SK-N-MC (cell line): ENCODE data around the gene ZC3H15.

Experiments
- DNase-seq: peaks from one replicate; pipeline ENCODE4 v3.0.0-alpha.2; 2011; ENCODE audit warnings: low read depth, low spot score
- H3K27ac ChIP-seq: fragments of 200-600 bp; sonication (generic); 2 replicates; pipeline ENCODE4 v1.5.1; 2016; ENCODE audit warnings: mixed run types
- H3K36me3 ChIP-seq: fragments of 200-600 bp; sonication (generic); 2 replicates; pipeline ENCODE4 v1.6.1; 2017; ENCODE audit warnings: antibody characterized with exemption, low read length, mixed read lengths; ENCODE audit not compliant: insufficient read depth
- H3K4me3 ChIP-seq: fragments of 200-600 bp; sonication (generic); 2 replicates; pipeline ENCODE4 v1.5.1; 2016
- H3K9ac ChIP-seq: fragments of 200-600 bp; sonication (generic); 2 replicates; pipeline ENCODE4 v1.8.0; 2017; ENCODE audit warnings: mixed run types, mixed read lengths; ENCODE audit not compliant: insufficient read length
- H3K9me3 ChIP-seq: fragments of 200-600 bp; sonication (generic); 2 replicates; pipeline ENCODE4 v1.6.1; 2017; ENCODE audit warnings: low read depth, mild to moderate bottlenecking, antibody characterized with exemption, low read length, moderate library complexity, mixed read lengths
- EZH2 ChIP-seq: fragments of 200-600 bp; sonication (generic); IDR thresholded peaks from one replicate; pipeline ENCODE4 v1.6.1; 2017; ENCODE audit warnings: antibody characterized with exemption
- FOXP2 ChIP-seq: optimal IDR thresholded peaks from 2 replicates; pipeline ENCODE3; 2011; ENCODE audit warnings: mild to moderate bottlenecking, moderate library complexity; ENCODE audit not compliant: insufficient read depth; ENCODE audit errors: extremely low read length, control extremely low read depth
- POLR2AphosphoS5 ChIP-seq: IDR thresholded peaks from 2 replicates; pipeline ENCODE4 v1.6.1; 2012; ENCODE audit warnings: mild to moderate bottlenecking, low read depth, low read length, borderline replicate concordance

The ZC3H15 gene

GRCh38 chr2:186522450-186522849 is 36.4 kb downstream of the ZC3H15 start:
- peaks cover 4% of the 10 kb centered on the region; the same call in 1 of the 2 replicates for H3K9me3 ChIP-seq
- H3K36me3 ChIP-seq, result peaks cover 33% of the 10 kb centered on the region
- DNase-seq, result no peak
- no peak overlapping the region for H3K9ac ChIP-seq
- H3K4me3 ChIP-seq, result no peak overlapping the region
- H3K27ac ChIP-seq, result peak overlapping the region; percentile 44
- TF ChIP-seq FOXP2, result no peak
- no peak for TF ChIP-seq EZH2
- TF ChIP-seq POLR2AphosphoS5, result no peak

GRCh38 chr2:186523791-186524190 is 37.7 kb downstream of the ZC3H15 start:
- peak overlapping the region; percentile 76 for H3K27ac ChIP-seq
- peaks cover 5% of the 10 kb centered on the region; the same call in 1 of the 2 replicates for H3K9me3 ChIP-seq
- peak; percentile 20; the same call in 1 of the 2 replicates for TF ChIP-seq POLR2AphosphoS5
- TF ChIP-seq EZH2, result no peak
- DNase-seq, result no peak
- peak overlapping the region; percentile 28; the same call in 1 of the 2 replicates for H3K4me3 ChIP-seq
- peaks cover 19% of the 10 kb centered on the region for H3K36me3 ChIP-seq
- H3K9ac ChIP-seq, result peak overlapping the region; percentile 6

DNA sequence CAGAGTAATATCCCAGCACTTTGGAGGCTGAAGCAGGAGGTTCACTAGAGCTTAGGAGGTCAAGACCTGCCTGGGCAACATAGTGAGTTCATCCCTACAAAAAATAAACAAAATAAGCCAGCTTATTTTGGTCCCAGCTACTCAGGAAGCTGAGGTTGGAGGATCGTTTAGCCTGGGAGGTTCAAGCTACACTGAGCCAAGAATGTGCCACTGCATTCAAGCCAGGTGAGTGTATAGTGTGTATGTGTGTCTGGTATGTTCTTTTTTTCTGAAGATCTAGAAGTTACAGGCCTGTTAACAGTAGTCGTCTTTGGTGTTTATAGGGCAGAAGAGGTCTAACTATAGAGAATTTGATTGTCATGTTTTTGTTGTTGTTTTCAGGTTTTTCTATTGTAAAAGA is 40.2 kb downstream of the ZC3H15 start:
- H3K27ac ChIP-seq, result no peak overlapping the region
- DNase-seq, result no peak
- H3K9ac ChIP-seq, result no peak overlapping the region
- no peak overlapping the region for H3K4me3 ChIP-seq
- peaks cover 4% of the 10 kb centered on the region for H3K36me3 ChIP-seq
- peaks cover 5% of the 10 kb centered on the region; the same call in 1 of the 2 replicates for H3K9me3 ChIP-seq
- no peak for TF ChIP-seq FOXP2
- TF ChIP-seq POLR2AphosphoS5, result no peak
- no peak for TF ChIP-seq EZH2

- Histone ChIP-seq H3K27ac (no peak overlapping the region), H3K36me3 (peaks cover 3% of the 10 kb centered on the region; the same call in 1 of the 2 replicates), H3K9ac (no peak overlapping the region), H3K4me3 (no peak overlapping the region), H3K9me3 (peaks cover 5% of the 10 kb centered on the region; the same call in 1 of the 2 replicates)
- no peak for DNase-seq
- TF ChIP-seq POLR2AphosphoS5 (no peak), FOXP2 (no peak), EZH2 (no peak)
Measured at GRCh38 chr2:186530314-186530713, 44.3 kb downstream of the ZC3H15 start.

DNA sequence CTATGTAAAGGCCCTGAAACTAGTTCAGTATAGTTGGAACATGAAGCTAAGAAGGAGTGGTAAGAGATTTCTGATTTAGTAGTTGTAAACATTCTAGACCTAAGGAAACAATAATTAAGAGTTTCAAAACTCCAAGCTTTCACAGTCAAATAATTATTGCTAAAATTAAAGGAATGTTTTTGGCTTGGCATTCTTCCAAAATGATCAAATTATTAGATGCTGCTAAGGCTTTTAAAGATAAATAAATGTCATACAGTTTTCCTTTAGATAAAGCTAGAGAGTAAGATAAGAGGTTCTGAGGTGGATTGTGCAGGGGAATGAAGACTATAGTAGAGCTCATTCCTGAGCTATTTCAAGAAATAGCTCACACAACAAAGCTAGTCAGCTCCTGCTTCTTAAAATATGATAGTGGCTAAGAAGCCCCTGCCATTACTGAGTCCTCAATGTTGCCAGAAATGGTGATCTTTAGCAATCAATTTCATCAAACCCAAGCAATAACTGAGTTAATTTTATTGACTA is 45.3 kb downstream of the ZC3H15 start:
- no peak for TF ChIP-seq FOXP2
- TF ChIP-seq EZH2, result no peak
- TF ChIP-seq POLR2AphosphoS5, result no peak
- H3K36me3 ChIP-seq, result peaks cover 3% of the 10 kb centered on the region; the same call in 1 of the 2 replicates
- DNase-seq, result no peak
- H3K9me3 ChIP-seq, result peaks cover 5% of the 10 kb centered on the region; the same call in 1 of the 2 replicates
- no peak overlapping the region for H3K9ac ChIP-seq
- no peak overlapping the region for H3K27ac ChIP-seq
- no peak overlapping the region for H3K4me3 ChIP-seq

GRCh38 chr2:186532891-186533290 is 46.8 kb downstream of the ZC3H15 start:
- peaks cover 3% of the 10 kb centered on the region; the same call in 1 of the 2 replicates for H3K36me3 ChIP-seq
- H3K4me3 ChIP-seq, result no peak overlapping the region
- no peak overlapping the region for H3K27ac ChIP-seq
- no peak overlapping the region for H3K9ac ChIP-seq
- no peaks in the 10 kb centered on the region for H3K9me3 ChIP-seq
- TF ChIP-seq EZH2 (no peak), FOXP2 (no peak)
- no peak for DNase-seq

GRCh38 chr2:186533717-186534116 is 47.7 kb downstream of the ZC3H15 start:
- H3K4me3 ChIP-seq, result no peak overlapping the region

GRCh38 chr2:186534406-186534805 is 48.3 kb downstream of the ZC3H15 start:
- Histone ChIP-seq H3K9me3 (no peaks in the 10 kb centered on the region), H3K4me3 (no peak overlapping the region), H3K27ac (no peak overlapping the region), H3K9ac (no peak overlapping the region), H3K36me3 (no peaks in the 10 kb centered on the region)
- no peak for TF ChIP-seq POLR2AphosphoS5
- TF ChIP-seq FOXP2, result no peak
- no peak for TF ChIP-seq EZH2
- no peak for DNase-seq

More at GRCh38 chr2:186533717-186534116, 47.7 kb downstream of the ZC3H15 start:
- no peak overlapping the region for H3K9ac ChIP-seq
- peaks cover 3% of the 10 kb centered on the region; the same call in 1 of the 2 replicates for H3K36me3 ChIP-seq
- H3K27ac ChIP-seq, result no peak overlapping the region
- TF ChIP-seq FOXP2 (no peak), EZH2 (no peak), POLR2AphosphoS5 (no peak)
- no peaks in the 10 kb centered on the region for H3K9me3 ChIP-seq
- no peak for DNase-seq

- H3K27ac ChIP-seq, result no peak overlapping the region
- DNase-seq, result no peak
- no peak for TF ChIP-seq EZH2
- no peak for TF ChIP-seq POLR2AphosphoS5
- no peak for TF ChIP-seq FOXP2
Measured at GRCh38 chr2:186535861-186536260, 49.8 kb downstream of the ZC3H15 start.

More at GRCh38 chr2:186535861-186536260, 49.8 kb downstream of the ZC3H15 start:
- H3K4me3 ChIP-seq, result no peak overlapping the region
- no peak overlapping the region for H3K9ac ChIP-seq
- no peaks in the 10 kb centered on the region for H3K36me3 ChIP-seq
- H3K9me3 ChIP-seq, result no peaks in the 10 kb centered on the region
